Smooth muscle cell (in vitro differentiated cells): ENCODE measurements around the gene KCNE1. TPM values are rescaled to one million over a fixed set of nuclear protein-coding genes. Genes with fewer than 3 reads are reported as not detected.

Source experiments
- DNase-seq: peaks from one replicate; lab custom pipeline; 2025; ENCODE audit not compliant: unreplicated experiment; lab: John Stamatoyannopoulos, UW
- H2AFZ ChIP-seq: fragments of 200-600 bp; sonication (generic); 2 replicates; pipeline ENCODE4 v1.6.0; 2016; ENCODE audit warnings: antibody characterized with exemption, low read depth, mild to moderate bottlenecking
- H3F3A ChIP-seq: fragments of 200-600 bp; sonication (generic); 2 replicates; pipeline ENCODE4 v1.6.0; 2017; ENCODE audit warnings: antibody characterized with exemption, low read depth
- H3K27ac ChIP-seq: fragments of 200-600 bp; sonication (generic); 2 replicates; pipeline ENCODE4 v1.5.1; 2016; ENCODE audit warnings: low read depth, mild to moderate bottlenecking
- H3K27me3 ChIP-seq: fragments of 200-600 bp; sonication (generic); 2 replicates; pipeline ENCODE4 v1.6.1; 2016; ENCODE audit warnings: low read depth, mild to moderate bottlenecking
- H3K36me3 ChIP-seq: fragments of 200-600 bp; sonication (generic); 2 replicates; pipeline ENCODE4 v1.5.1; 2016; ENCODE audit warnings: low read depth
- H3K4me1 ChIP-seq: fragments of 200-600 bp; sonication (generic); 2 replicates; pipeline ENCODE4 v1.5.1; 2016; ENCODE audit warnings: low read depth
- H3K4me2 ChIP-seq: fragments of 200-600 bp; sonication (generic); 2 replicates; pipeline ENCODE4 v1.6.0; 2016; ENCODE audit warnings: mild to moderate bottlenecking
- H3K4me3 ChIP-seq: fragments of 200-600 bp; sonication (generic); 2 replicates; pipeline ENCODE4 v1.5.1; 2016; ENCODE audit warnings: mild to moderate bottlenecking
- H3K79me2 ChIP-seq: fragments of 200-600 bp; sonication (generic); 2 replicates; pipeline ENCODE4 v1.6.0; 2016; ENCODE audit warnings: low read depth, mild to moderate bottlenecking
- H3K9ac ChIP-seq: fragments of 200-600 bp; sonication (generic); 2 replicates; pipeline ENCODE4 v1.6.0; 2016; ENCODE audit warnings: low read depth
- H3K9me3 ChIP-seq: fragments of 200-600 bp; sonication (generic); replicated peaks from 2 replicates; pipeline ENCODE4 v1.5.1; 2016; ENCODE audit warnings: low read depth
- H4K20me1 ChIP-seq: fragments of 200-600 bp; sonication (generic); 2 replicates; pipeline ENCODE4 v1.6.0; 2016; ENCODE audit warnings: low read depth
- WGBS: methylation state at CpG from one replicate; pipeline ENCODE4 v1.1.7; 2016; ENCODE audit warnings: low lambda C conversion rate; 5-methylcytosine and 5-hydroxymethylcytosine counted together
- polyA plus RNA-seq: library from polyadenylated mRNA; unstranded; fragments of >200 nt; fragmentation: Nextera tagmentation; extraction: Ambion mirVana; gene quantifications from 2 replicates; pipeline ENCODE4 v1.2.1, GENCODE V29; 2016
- total RNA-seq: library from RNA; depleted of rRNA; stranded (reverse); fragments of >200 nt; gene quantifications from 2 replicates; pipeline ENCODE4 v1.2.3, GENCODE V29; 2014
- TF ChIP-seq, protein P1 (sequence below): fragments of 200-600 bp; sonication (generic); IDR thresholded peaks from 2 replicates; pipeline ENCODE4 v1.5.1; 2017; ENCODE audit warnings: borderline replicate concordance, mild to moderate bottlenecking, antibody characterized with exemption; ENCODE audit not compliant: insufficient read depth, poor library complexity, severe bottlenecking

Gene KCNE1
- total and polyA plus RNA-seq, 2 experiments from 2014 or later: 0.16 TPM; not detected in 1

GRCh38 chr21:34535886-34536285 is 23.9 kb upstream of the KCNE1 start:
- WGBS: 91% methylated on average over 3 of the region's 3 CpGs

GRCh38 chr21:34534522-34534921 is 22.5 kb upstream of the KCNE1 start:
- no peak overlapping the region for H2AFZ ChIP-seq
- no peak overlapping the region for H3K4me2 ChIP-seq
- WGBS: 87% methylated on average over 4 of the region's 4 CpGs

More at GRCh38 chr21:34535886-34536285, 23.9 kb upstream of the KCNE1 start:
- Histone ChIP-seq H3K79me2 (no peaks in the 10 kb centered on the region), H3K27ac (peak overlapping the region; percentile 85), H4K20me1 (no peaks in the 10 kb centered on the region), H3K4me1 (peaks cover 19% of the 10 kb centered on the region), H3K4me3 (no peak overlapping the region), H3K4me2 (peak overlapping the region; percentile 48), H2AFZ (no peak overlapping the region), H3K9ac (peak overlapping the region; percentile 53), H3F3A (peaks cover 3% of the 10 kb centered on the region), H3K27me3 (no peaks in the 10 kb centered on the region), H3K9me3 (no peaks in the 10 kb centered on the region), H3K36me3 (no peaks in the 10 kb centered on the region)
- TF ChIP-seq, protein P1, sequence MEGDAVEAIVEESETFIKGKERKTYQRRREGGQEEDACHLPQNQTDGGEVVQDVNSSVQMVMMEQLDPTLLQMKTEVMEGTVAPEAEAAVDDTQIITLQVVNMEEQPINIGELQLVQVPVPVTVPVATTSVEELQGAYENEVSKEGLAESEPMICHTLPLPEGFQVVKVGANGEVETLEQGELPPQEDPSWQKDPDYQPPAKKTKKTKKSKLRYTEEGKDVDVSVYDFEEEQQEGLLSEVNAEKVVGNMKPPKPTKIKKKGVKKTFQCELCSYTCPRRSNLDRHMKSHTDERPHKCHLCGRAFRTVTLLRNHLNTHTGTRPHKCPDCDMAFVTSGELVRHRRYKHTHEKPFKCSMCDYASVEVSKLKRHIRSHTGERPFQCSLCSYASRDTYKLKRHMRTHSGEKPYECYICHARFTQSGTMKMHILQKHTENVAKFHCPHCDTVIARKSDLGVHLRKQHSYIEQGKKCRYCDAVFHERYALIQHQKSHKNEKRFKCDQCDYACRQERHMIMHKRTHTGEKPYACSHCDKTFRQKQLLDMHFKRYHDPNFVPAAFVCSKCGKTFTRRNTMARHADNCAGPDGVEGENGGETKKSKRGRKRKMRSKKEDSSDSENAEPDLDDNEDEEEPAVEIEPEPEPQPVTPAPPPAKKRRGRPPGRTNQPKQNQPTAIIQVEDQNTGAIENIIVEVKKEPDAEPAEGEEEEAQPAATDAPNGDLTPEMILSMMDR: no peak
- DNase-seq: no peak

DNA sequence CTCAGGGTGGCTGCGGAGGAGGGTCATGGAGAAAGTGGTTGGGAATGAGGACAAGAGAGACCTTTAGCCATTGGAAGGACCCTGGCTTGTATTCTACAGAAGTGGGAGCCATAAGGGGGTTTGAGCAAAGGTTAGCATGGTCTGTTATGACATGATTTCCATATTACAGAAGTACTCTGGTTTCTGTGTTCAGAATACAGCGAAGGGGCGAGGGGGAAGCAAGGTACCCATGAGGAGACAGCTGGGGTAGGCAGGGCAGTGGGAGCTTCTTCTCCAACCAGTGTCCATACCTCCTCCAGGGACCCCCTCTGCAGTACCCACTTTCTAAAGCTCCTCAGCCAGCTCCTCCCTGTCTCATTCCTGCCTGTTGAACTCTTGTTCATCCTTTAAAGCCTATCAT is 21.9 kb upstream of the KCNE1 start:
- H3K9me3 ChIP-seq: no peaks in the 10 kb centered on the region
- no peaks in the 10 kb centered on the region for H3K79me2 ChIP-seq
- TF ChIP-seq, protein P1: no peak
- peaks cover 19% of the 10 kb centered on the region for H3K4me1 ChIP-seq
- no peaks in the 10 kb centered on the region for H4K20me1 ChIP-seq
- 97% methylated on average over 3 of the region's 3 CpGs for WGBS
- no peak overlapping the region for H3K27ac ChIP-seq
- H3K36me3 ChIP-seq: no peaks in the 10 kb centered on the region
- no peak overlapping the region for H3K4me2 ChIP-seq
- H2AFZ ChIP-seq: no peak overlapping the region
- H3K9ac ChIP-seq: no peak overlapping the region
- no peak for DNase-seq
- peaks cover 6% of the 10 kb centered on the region for H3F3A ChIP-seq
- H3K27me3 ChIP-seq: no peaks in the 10 kb centered on the region
- no peak overlapping the region for H3K4me3 ChIP-seq

More at GRCh38 chr21:34534522-34534921, 22.5 kb upstream of the KCNE1 start:
- Histone ChIP-seq H3K9me3 (no peaks in the 10 kb centered on the region), H3K36me3 (no peaks in the 10 kb centered on the region), H3K9ac (no peak overlapping the region), H3F3A (peaks cover 4% of the 10 kb centered on the region), H3K4me1 (peaks cover 19% of the 10 kb centered on the region), H3K27me3 (no peaks in the 10 kb centered on the region), H4K20me1 (no peaks in the 10 kb centered on the region), H3K27ac (no peak overlapping the region), H3K4me3 (no peak overlapping the region), H3K79me2 (no peaks in the 10 kb centered on the region)
- no peak for DNase-seq
- TF ChIP-seq, protein P1: no peak

- DNase-seq: no peak
- H3K4me1 ChIP-seq: peaks cover 13% of the 10 kb centered on the region
- TF ChIP-seq, protein P1: no peak
- no peak overlapping the region for H3K4me3 ChIP-seq
- no peak overlapping the region for H3K9ac ChIP-seq
- 49% methylated on average over 6 of the region's 6 CpGs for WGBS
- no peaks in the 10 kb centered on the region for H3K9me3 ChIP-seq
- H2AFZ ChIP-seq: no peak overlapping the region
- no peaks in the 10 kb centered on the region for H3K36me3 ChIP-seq
- H3K27ac ChIP-seq: no peak overlapping the region
- H3F3A ChIP-seq: peaks cover 10% of the 10 kb centered on the region
- H4K20me1 ChIP-seq: no peaks in the 10 kb centered on the region
- no peaks in the 10 kb centered on the region for H3K79me2 ChIP-seq
- no peak overlapping the region for H3K4me2 ChIP-seq
- no peaks in the 10 kb centered on the region for H3K27me3 ChIP-seq
These were observed 19.4 kb upstream of the KCNE1 start for GRCh38 chr21:34531399-34531798.
